ENCODE data around the gene SKIC8.

- no peak for TF ChIP-seq CTCF (IDR thresholded peaks at IDR 0.05; ENCODE audit: low read length)
- no peak for TF ChIP-seq EZH2 (optimal IDR thresholded peaks at IDR 0.05; ENCODE audit: low read depth, low read length)
- TF ChIP-seq EZH2phosphoT487 (IDR thresholded peaks at IDR 0.05; ENCODE audit: low read length) = no peak
Measured at GRCh38 chr15:78265752-78266224, 33.6 kb downstream of the SKIC8 start.

Measured in MM.1S (cell line).